ENCODE results near the gene ADGRL3.

The ADGRL3 gene

DNA sequence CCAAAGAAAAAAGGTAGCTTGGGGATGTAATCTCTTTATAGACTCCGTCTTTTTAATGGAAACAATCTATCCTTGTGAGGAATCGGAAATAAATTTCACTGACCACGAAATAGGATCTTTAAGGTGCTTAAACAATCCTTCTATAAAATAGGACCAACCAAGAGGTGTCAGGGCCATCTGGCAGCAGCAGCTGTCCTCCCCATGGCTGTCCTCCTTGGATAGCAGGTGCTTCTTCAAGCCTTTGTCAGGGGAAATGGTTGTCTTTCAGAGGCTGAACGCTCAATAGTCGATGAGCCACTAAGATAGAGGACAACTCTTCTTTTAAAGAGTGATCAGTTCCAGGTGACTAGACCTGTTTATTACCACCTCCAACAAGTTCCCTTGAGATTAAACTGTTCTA lies 231.0 kb downstream of the ADGRL3 start:
- H3K4me1 ChIP-seq (ENCODE audit: low read depth, poor library complexity, severe bottlenecking), result no peaks in the 10 kb centered on the region
- H4K20me1 ChIP-seq (ENCODE audit: insufficient read depth), result no peaks in the 10 kb centered on the region
- H2AFZ ChIP-seq (ENCODE audit: low read depth), result no peak overlapping the region
- TF ChIP-seq, protein P1, sequence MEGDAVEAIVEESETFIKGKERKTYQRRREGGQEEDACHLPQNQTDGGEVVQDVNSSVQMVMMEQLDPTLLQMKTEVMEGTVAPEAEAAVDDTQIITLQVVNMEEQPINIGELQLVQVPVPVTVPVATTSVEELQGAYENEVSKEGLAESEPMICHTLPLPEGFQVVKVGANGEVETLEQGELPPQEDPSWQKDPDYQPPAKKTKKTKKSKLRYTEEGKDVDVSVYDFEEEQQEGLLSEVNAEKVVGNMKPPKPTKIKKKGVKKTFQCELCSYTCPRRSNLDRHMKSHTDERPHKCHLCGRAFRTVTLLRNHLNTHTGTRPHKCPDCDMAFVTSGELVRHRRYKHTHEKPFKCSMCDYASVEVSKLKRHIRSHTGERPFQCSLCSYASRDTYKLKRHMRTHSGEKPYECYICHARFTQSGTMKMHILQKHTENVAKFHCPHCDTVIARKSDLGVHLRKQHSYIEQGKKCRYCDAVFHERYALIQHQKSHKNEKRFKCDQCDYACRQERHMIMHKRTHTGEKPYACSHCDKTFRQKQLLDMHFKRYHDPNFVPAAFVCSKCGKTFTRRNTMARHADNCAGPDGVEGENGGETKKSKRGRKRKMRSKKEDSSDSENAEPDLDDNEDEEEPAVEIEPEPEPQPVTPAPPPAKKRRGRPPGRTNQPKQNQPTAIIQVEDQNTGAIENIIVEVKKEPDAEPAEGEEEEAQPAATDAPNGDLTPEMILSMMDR (conservative IDR thresholded peaks at IDR 0.05; ENCODE audit: low read depth, low read length), result no peak
- no peaks in the 10 kb centered on the region for H3K27me3 ChIP-seq (ENCODE audit: insufficient read depth, low read depth)
- H3K36me3 ChIP-seq (ENCODE audit: insufficient read depth), result no peaks in the 10 kb centered on the region
- no peak overlapping the region for H3K4me2 ChIP-seq
- no peak overlapping the region for H3K27ac ChIP-seq
- no peaks in the 10 kb centered on the region for H3K79me2 ChIP-seq (ENCODE audit: insufficient read depth, low read depth)
- no peak overlapping the region for H3K4me3 ChIP-seq (IDR thresholded peaks at IDR 0.05; ENCODE audit: insufficient read depth, low read depth, low read length)
- H3K9ac ChIP-seq, result no peak overlapping the region

DNA sequence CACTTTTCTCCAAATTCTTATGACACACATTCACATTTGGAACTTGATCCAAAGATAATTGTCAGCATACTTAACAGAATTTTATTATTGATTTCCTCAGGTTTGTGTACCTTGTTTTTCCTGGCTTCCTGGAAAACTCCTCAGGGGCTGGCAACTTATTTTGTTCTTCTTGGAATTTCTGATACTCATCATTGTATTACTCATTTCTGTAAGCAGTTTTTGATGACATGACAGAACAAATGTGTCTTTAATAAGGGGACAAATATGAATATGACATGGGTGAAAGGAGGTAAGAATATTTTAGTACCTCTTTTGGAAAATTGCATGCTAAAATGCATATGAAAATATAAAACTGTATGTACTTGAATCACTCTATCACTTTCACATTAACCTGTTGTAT lies 237.8 kb downstream of the ADGRL3 start:
- Histone ChIP-seq H3K9ac (no peak overlapping the region), H3K27ac (no peak overlapping the region), H3K36me3 (ENCODE audit: insufficient read depth) (no peaks in the 10 kb centered on the region), H3K4me3 (IDR thresholded peaks at IDR 0.05; ENCODE audit: insufficient read depth, low read depth, low read length) (no peak overlapping the region), H3K4me1 (ENCODE audit: low read depth, poor library complexity, severe bottlenecking) (no peaks in the 10 kb centered on the region), H3K79me2 (ENCODE audit: insufficient read depth, low read depth) (no peaks in the 10 kb centered on the region), H2AFZ (ENCODE audit: low read depth) (no peak overlapping the region), H3K27me3 (ENCODE audit: insufficient read depth, low read depth) (no peaks in the 10 kb centered on the region), H4K20me1 (ENCODE audit: insufficient read depth) (no peaks in the 10 kb centered on the region), H3K4me2 (no peak overlapping the region)
- TF ChIP-seq, protein P1 (conservative IDR thresholded peaks at IDR 0.05; ENCODE audit: low read depth, low read length), result no peak

DNA sequence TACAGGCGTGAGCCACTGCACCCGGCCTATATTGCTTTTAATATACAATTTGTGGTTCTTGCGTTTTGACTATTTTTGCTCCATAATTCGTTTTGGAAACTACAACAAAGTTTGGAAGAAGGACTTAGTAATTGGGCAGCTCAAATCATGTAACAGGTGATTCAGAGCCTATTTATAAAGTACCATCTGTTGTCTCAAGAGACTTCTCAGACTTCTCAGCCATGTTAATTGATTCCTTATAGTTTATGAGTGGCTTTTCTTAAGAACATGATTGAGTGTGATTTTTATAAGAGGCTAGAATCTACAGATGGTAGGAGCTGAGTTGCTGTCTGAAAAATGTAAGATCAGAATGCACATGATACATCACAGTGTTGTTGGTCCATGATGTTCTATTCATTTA lies 240.2 kb downstream of the ADGRL3 start:
- Histone ChIP-seq H3K27me3 (ENCODE audit: insufficient read depth, low read depth) (no peaks in the 10 kb centered on the region), H3K4me2 (no peak overlapping the region), H2AFZ (ENCODE audit: low read depth) (no peak overlapping the region), H4K20me1 (ENCODE audit: insufficient read depth) (no peaks in the 10 kb centered on the region), H3K36me3 (ENCODE audit: insufficient read depth) (no peaks in the 10 kb centered on the region), H3K79me2 (ENCODE audit: insufficient read depth, low read depth) (no peaks in the 10 kb centered on the region), H3K4me3 (IDR thresholded peaks at IDR 0.05; ENCODE audit: insufficient read depth, low read depth, low read length) (no peak overlapping the region), H3K9ac (no peak overlapping the region), H3K4me1 (ENCODE audit: low read depth, poor library complexity, severe bottlenecking) (no peaks in the 10 kb centered on the region), H3K27ac (no peak overlapping the region)
- TF ChIP-seq, protein P1 (conservative IDR thresholded peaks at IDR 0.05; ENCODE audit: low read depth, low read length), result no peak

DNA sequence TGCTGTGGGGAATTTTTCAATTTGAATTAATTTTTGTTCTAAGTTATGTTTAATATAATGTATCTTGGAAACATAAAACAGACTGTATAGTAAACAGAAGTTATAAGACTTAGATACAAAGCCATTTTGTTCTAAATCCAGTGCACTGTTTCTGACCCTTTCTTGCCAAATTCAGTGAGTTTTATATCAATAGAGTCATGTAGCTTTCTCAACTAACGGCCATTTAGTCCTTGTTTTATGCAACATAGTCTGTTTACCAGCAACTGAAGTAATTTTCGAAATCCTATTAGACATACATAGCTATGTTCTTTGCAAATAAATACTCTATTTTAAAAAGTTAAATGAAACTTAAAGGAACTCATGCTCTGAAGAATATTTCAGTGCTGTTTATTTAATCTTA lies 242.8 kb downstream of the ADGRL3 start:
- Histone ChIP-seq H3K4me1 (ENCODE audit: low read depth, poor library complexity, severe bottlenecking) (no peaks in the 10 kb centered on the region), H3K36me3 (ENCODE audit: insufficient read depth) (no peaks in the 10 kb centered on the region), H3K27ac (no peak overlapping the region), H3K4me3 (IDR thresholded peaks at IDR 0.05; ENCODE audit: insufficient read depth, low read depth, low read length) (no peak overlapping the region), H3K4me2 (no peak overlapping the region), H3K9ac (no peak overlapping the region), H3K27me3 (ENCODE audit: insufficient read depth, low read depth) (no peaks in the 10 kb centered on the region), H2AFZ (ENCODE audit: low read depth) (no peak overlapping the region), H4K20me1 (ENCODE audit: insufficient read depth) (no peaks in the 10 kb centered on the region), H3K79me2 (ENCODE audit: insufficient read depth, low read depth) (no peaks in the 10 kb centered on the region)
- TF ChIP-seq, protein P1 (conservative IDR thresholded peaks at IDR 0.05; ENCODE audit: low read depth, low read length), result no peak
